TTC549 (cell line): ENCODE results near the gene CNN3.

Experiments
- FAIRE-seq: peaks from 2 replicates; lab custom pipeline; 2012; peaks lifted over from hg19 to GRCh38; lab: Jason Lieb, UNC

Gene CNN3

DNA sequence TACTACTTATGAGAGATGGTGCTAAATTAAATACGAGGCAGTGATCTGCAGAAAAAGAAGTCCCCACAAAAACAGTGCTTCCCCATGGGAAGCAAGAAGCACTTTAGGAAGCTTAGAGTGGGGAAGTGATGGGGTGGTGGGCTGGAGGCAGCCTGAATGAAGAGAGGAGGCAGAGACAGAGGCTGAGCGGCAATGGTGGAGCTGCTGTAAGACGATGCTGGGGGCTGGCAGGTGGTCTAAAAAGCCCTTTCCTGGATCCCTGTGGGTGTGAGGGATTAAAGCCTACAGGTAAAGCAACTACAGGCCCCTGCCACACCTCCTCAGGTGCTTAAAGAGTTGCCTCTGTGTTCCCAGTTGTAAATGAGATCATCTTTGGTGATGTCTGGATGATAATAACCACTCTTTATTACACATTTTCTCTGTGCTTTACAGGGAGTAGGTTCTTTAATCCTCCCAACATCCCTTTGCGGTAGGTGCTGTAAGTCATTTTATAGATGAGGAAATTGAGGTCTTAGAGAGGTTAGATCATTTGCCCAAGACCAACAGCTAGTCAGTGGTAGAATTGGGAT is 39.2 kb downstream of the CNN3 start:
- no peak for FAIRE-seq

GRCh38 chr1:94887106-94887505 is 39.8 kb downstream of the CNN3 start:
- no peak for FAIRE-seq

DNA sequence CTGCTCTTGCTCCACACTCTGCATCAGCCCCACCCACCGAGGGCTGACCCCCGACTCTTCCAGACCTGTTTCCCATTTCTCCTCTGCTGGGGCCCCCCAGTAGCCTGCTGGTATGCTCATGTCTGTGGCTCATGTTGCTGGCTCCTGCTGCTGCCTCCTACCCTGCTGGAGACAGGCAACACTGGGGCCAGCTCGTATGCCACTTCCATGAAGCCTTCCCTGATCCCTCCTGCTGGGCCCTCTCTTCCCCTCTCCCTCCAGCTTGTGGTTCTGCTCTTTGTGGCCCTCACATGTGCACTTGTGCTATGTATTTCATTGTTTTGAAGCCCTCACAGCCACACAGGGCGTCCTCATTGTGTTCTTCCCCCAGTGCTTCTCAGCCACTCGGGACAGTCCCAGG is 40.5 kb downstream of the CNN3 start:
- FAIRE-seq = no peak

- no peak for FAIRE-seq
Observed at GRCh38 chr1:94884507-94884906, 42.4 kb downstream of the CNN3 start.

- FAIRE-seq = no peak
Observed at GRCh38 chr1:94884106-94884505, 42.8 kb downstream of the CNN3 start.

- no peak for FAIRE-seq
Observed at GRCh38 chr1:94883691-94884090, 43.2 kb downstream of the CNN3 start.

DNA sequence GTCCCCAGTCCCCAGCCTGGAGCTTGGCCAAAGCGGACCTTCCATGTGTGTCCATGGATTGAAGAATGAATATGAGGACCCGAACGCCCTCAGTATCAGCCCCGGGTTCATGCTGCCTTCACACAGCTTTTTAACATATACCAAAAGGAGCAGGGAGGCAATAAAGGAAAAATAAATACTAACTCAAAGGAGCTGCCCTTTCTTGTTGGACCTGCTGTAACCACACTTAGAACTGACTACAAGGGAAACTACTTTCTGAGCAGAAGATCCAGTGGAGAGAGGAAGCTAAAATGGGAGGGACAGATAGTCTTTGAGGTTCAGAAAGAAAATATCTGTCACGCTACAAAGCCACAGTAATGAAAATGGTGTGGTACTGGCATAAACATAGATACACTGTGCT is 48.6 kb downstream of the CNN3 start:
- no peak for FAIRE-seq

DNA sequence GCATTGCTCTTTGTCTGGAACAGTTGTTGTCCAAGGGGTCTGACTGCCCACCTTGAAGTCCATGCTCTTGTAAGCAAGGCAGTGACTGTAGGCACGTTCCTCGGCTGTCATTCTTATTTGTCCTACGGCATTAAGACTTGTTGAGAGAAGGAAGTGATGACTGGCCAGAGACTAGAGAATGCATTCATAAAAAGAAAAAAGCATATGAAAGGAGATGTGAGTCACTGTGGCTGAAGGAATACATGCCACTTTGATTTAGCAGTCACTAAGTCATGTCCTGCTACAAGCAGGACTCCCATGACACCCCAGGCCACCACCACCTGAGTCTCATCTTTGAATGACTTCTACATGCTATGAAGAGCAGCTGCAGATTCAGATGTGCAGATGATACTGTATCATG is 50.5 kb downstream of the CNN3 start:
- no peak for FAIRE-seq

GRCh38 chr1:94875794-94876193 is 51.1 kb downstream of the CNN3 start:
- no peak for FAIRE-seq

DNA sequence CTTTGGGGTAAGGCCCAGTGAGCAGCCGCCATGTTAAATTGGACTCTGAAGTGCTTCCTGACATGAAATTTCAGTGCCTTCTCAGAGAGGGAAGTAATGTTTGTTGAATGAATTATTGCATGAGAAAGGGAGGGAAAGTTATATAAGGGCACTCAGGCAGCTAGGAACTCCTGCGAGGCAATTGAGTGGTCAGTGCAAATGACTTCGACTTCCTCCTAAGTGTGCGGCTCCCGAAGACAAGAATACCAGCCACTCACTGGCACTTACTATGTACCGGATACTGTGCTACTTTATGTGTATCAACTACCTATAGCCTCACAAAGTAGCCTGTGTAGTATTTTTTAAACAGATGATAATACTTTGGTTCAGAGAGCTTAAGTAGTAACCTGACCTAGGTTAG is 52.5 kb downstream of the CNN3 start:
- FAIRE-seq = no peak

GRCh38 chr1:94873520-94874351 is 53.2 kb downstream of the CNN3 start:
- FAIRE-seq = no peak

DNA sequence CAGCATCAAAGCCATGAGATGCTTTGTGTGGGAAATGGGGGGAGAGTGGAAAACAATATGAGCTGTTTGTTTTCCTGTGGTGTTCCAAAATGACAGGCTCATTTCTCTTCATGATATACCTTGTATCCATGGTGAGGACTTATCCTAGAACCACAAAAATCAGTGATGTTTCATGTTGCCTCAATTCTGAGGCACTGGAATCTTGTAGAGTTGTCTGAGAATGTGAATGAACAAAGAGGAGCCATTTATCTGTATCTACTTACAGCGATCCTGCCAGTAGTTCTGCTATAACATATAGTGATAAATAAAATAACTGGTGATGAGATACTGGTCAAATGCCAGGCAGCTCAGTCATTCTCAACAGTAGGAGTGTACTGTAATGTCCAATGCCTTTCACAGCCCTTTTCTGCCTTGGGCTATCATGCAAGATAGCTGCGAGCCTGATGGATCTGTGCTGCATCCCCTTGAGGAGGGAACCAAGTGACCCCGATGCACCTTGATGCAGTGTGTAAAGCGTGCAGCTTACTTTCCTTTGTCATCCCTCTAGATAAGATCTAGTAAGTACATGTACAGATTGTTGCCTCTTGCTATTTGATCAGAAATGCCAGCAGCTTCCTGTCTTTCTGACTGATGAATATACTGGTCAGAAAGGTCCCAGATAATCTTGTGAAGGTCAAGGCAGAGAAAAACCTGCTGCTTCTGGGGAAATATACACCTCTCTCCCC is 54.0 kb downstream of the CNN3 start:
- no peak for FAIRE-seq

- FAIRE-seq = no peak
Observed at GRCh38 chr1:94871031-94871430, 55.9 kb downstream of the CNN3 start.

DNA sequence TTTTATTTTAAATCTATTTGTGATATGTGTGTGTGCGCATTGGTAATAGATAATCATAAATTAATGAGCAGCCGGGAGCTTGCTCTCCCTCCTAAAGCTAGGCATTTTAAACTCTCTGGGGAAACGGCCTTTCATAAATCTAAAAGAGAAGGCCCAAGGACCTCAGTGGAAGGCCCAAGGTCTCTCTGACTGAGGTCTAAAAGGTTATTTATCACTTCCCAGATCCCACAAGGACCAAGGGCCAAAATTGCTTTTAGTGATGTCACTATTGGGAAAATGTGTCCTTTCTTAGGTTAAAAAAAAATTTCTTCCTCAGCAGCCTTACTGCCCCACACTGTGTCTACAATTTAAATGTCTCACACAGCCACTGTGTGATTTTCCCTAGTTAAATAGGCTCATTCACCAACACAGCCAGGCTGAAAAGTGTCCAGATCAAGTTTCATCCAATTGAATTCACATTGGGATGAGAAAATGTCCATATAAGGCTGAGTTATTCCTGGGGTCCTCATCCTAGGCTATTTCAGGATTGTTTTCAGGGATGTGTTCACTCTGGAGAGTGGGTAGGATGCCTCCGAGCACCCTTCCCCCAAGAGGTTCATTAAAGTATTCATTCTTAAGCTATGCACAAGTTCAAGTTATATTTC is 60.6 kb downstream of the CNN3 start:
- no peak for FAIRE-seq

DNA sequence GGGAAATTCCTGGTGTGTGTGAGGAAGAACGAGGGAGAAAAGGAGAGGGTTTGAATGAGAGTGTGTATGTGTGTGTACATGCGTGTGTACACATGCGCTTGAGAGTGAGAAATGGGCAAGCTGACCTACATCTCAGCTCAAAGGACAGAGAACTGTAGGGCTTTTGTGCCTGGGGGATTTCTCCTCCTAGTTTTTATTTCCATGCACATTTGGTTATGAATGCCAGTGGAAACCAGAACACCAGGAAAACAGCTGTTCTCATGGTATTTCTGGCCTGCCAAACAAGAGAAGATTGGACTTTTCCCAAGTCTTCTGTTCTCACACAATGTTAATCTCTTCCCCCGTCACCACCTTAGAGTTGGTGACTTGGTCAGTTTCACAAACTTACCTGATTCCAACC is 61.5 kb downstream of the CNN3 start:
- FAIRE-seq = no peak

DNA sequence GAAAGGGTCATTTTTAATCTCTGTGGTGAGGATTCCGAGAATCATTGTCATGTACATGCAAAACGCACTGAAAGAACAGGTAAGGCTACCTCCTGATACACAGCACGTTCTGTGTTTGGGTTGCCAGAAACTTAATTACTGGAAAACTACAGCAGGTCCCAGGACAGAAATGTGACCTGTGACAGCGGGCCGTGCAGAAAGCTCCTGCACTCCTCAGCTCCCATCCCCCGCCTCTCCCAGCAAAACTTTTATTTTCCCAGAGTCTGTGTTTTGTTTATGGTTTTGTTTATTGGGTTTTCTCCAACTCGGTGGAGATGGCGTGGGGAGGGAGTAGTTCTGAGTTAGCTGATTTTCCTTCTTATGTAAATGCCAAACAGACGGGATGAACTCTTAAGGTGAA is 62.1 kb downstream of the CNN3 start:
- no peak for FAIRE-seq

DNA sequence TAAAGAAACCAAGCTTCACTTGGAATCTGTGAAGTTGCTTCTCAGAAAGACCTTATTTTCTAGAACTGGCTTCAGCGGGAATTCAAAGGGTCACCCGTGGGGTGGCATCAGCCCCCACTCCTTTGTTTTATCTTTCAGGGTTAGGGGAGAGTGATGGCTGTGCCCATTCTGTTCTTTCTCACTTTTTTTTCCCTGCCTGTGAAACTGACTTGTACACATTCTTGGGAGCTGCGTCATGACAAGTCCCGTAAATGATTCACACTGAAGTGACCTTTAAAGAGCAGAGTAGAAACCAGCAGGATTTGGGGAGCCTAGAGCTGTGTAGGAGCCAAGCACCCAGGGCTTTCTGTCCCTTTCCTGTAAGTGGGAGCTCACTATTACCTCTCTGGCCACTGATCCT is 63.0 kb downstream of the CNN3 start:
- FAIRE-seq = no peak

DNA sequence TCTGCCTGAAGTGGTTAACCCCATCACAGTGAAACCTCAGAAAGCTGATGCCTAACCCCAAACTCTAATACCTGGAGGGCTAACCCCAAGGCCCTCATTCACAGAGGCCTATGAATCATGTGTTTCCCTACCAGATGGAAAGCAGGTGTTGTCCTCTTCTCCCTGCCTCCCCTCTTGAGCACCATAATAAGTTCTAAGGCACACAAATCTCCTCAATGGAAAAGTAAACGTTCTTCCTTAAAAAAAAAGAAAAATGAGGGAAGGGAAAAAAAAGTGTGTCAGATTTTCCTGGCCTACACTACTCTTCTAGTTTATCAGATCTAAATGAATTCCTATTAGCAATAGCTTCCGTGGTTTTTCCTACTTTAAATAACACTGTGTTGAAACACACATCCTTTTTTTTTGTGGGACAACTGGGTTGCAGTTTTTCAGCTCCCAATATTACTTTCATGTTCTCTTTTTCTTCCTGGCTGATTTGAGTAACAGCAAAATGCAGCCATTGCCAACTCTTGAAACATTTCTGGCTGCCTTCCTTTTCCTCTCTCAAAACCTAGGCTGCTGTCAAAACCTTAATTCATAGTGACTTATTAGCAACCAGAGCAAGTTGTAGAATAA is 63.5 kb downstream of the CNN3 start:
- no peak for FAIRE-seq

DNA sequence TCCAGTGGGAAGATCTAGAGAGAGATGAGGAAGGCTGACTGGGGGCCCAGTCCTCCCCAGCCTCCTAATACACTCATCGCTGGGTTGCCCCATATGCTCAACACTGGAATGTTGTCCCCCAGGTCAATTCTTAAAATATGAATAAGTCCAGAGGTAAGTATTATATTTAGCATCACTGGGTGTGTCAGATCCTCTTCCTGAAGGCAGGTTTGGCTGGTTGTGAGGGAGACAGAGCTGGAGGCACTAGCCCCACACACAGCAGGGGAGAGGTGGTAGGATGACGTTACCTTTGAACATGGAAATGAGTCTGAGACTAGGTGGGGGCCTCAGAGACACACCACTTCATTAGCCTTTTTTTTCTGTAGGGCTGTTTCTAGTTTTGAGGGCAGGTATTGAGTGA is 64.2 kb downstream of the CNN3 start:
- FAIRE-seq = no peak

DNA sequence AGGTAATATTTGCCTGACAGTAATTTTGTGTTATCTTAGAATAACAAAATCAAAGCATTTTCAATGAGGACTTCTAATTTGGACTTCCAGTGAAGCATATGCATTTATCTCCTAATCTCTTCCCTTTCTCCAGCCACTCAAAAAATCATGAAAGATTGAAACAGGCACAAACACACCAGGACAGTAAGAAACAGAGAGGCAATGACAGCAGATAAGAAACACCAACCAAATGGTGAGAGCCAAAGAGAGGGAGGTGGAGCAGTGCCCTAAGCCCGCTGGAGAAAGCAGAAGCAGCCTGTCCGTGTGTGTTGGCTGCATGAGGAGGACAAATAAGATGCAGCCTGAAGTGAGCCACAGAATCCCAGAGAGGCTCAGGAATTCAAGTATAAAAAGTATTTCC is 67.7 kb downstream of the CNN3 start:
- FAIRE-seq = no peak

GRCh38 chr1:94858276-94858675 is 68.6 kb downstream of the CNN3 start:
- no peak for FAIRE-seq

DNA sequence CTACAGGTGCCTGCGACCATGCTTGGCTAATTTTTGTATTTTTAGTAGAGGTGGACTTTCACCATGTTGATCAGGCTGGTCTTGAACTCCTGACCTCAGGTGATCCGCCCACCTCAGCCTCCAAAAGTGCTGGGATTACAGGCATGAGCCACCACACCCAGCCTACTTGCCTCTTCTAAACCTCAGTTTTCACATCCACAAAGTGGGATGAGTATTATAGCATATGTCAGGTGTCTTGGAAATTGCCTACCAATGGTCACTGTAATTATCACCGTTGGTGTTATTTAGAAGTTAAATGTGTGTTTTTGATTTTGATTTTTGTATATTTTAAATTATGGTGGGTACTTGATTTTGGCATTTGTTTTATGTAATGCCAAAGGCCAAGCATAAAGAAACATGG is 70.0 kb downstream of the CNN3 start:
- no peak for FAIRE-seq

DNA sequence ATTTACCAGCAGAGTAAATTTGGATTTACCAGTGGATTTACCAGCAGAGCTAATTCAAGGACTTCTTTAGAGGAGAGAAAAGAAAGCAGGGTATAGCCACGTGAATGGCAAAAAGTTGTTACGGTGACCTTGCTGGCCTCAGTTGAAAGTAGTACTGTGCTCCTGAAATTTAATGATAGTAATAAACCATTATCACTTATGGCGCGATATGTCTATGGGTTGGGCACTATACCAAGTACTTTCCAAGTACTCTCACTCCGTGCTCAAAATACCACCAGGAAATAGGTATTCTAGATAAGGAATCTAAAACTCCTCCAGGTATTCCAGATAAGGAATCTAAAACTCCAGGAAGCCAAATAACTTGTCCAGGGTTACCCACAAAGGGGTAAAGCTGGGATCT is 70.9 kb downstream of the CNN3 start:
- FAIRE-seq = no peak
